HepG2 (cell line): Measurements from ENCODE around the gene TRA2B. TPM values are rescaled to one million over a fixed set of nuclear protein-coding genes. Genes with fewer than 3 reads are reported as not detected.

ENCODE experiments used
- BCLAF1 ChIP-seq: fragments of 450-650 bp; IDR thresholded peaks from 2 replicates; pipeline ENCODE4 v1.6.1; 2017; ENCODE audit warnings: mild to moderate bottlenecking
- CENPBD1 ChIP-seq: sonication (generic); formaldehyde crosslinking; IDR thresholded peaks from 2 replicates; pipeline ENCODE4 v1.8.0; 2022; ENCODE audit warnings: missing genetic modification reagents, low read depth, mild to moderate bottlenecking, borderline replicate concordance
- HMGXB3 ChIP-seq: sonication (generic); formaldehyde crosslinking; IDR thresholded peaks from 2 replicates; pipeline ENCODE4 v1.4.0; 2020; ENCODE audit warnings: missing genetic modification reagents, borderline replicate concordance
- KDM4B ChIP-seq: sonication (generic); formaldehyde crosslinking; IDR thresholded peaks from 2 replicates; pipeline ENCODE4 v1.4.0; 2020; ENCODE audit warnings: missing genetic modification reagents
- KLF9 ChIP-seq: IDR thresholded peaks from 2 replicates; pipeline ENCODE4 v1.6.1; 2016; ENCODE audit warnings: low read depth
- MTERF4 ChIP-seq: sonication (generic); formaldehyde crosslinking; IDR thresholded peaks from 2 replicates; pipeline ENCODE4 v1.8.0; 2023; ENCODE audit warnings: mild to moderate bottlenecking, missing genetic modification reagents
- ZNF318 ChIP-seq: sonication (generic); formaldehyde crosslinking; IDR thresholded peaks from 2 replicates; pipeline ENCODE4 v1.4.0; 2020; ENCODE audit warnings: mild to moderate bottlenecking, missing genetic modification reagents
- ZNF484 ChIP-seq: sonication (generic); formaldehyde crosslinking; IDR thresholded peaks from 2 replicates; pipeline ENCODE4 v1.5.1; 2020; ENCODE audit warnings: mild to moderate bottlenecking, low read depth, missing genetic modification reagents, borderline replicate concordance
- ZNF547 ChIP-seq: sonication (generic); formaldehyde crosslinking; IDR thresholded peaks from 2 replicates; pipeline ENCODE4 v1.5.1; 2020; ENCODE audit warnings: mild to moderate bottlenecking, missing genetic modification reagents
- ZNF564 ChIP-seq: sonication (generic); formaldehyde crosslinking; IDR thresholded peaks from 2 replicates; pipeline ENCODE4 v1.8.1; 2023; ENCODE audit warnings: mild to moderate bottlenecking, missing genetic modification reagents
- ZSCAN25 ChIP-seq: sonication (generic); formaldehyde crosslinking; IDR thresholded peaks from 2 replicates; pipeline ENCODE4 v1.8.0; 2022; ENCODE audit warnings: mild to moderate bottlenecking, missing genetic modification reagents
- polyA plus RNA-seq, 8 experiments: library from polyadenylated mRNA; depleted of rRNA in 3 of 8; stranded (reverse) in 7 of 8; unstranded in 1 of 8; fragments of >200 nt; fragmentation: Illumina TruSeq in 4 of 8; extraction: Trizol in 4 of 8; gene quantifications; 2 replicates each; pipeline versions ENCODE4 v1.2.1 to v1.2.3, GENCODE V29; 2011 to 2016; ENCODE audit warnings: low read depth in 4 of 8, missing spikeins in 1 of 8, mixed read lengths in 1 of 8; ENCODE audit not compliant: insufficient read depth in 1 of 8
- total RNA-seq, 5 experiments: library from RNA; depleted of rRNA; stranded (reverse); fragments of >200 nt; fragmentation: Illumina TruSeq; extraction: Trizol; gene quantifications; 2 replicates each; pipeline ENCODE4 v1.2.3, GENCODE V29; 2016; ENCODE audit warnings: low read depth in 1 of 5

The TRA2B gene
- total and polyA plus RNA-seq, 2 of the 13 experiments (the other 11 are each of a cell fraction or from before 2014, with no cell fraction given): 105 to 241 TPM

- TF ChIP-seq BCLAF1: no peak
- TF ChIP-seq KLF9 (CRISPR knock-in tag): no peak
- peak; percentile 42; the same call in 1 of the 2 replicates for TF ChIP-seq ZSCAN25 (CRISPR knock-in tag)
- TF ChIP-seq MTERF4 (CRISPR knock-in tag): no peak
- TF ChIP-seq CENPBD1 (CRISPR knock-in tag): no peak
- no peak for TF ChIP-seq HMGXB3
- no peak for TF ChIP-seq ZNF564 (CRISPR knock-in tag)
- no peak for TF ChIP-seq ZNF318 (CRISPR knock-in tag)
- TF ChIP-seq KDM4B (CRISPR knock-in tag): no peak
- TF ChIP-seq ZNF547 (CRISPR knock-in tag): no peak
- TF ChIP-seq ZNF484 (CRISPR knock-in tag): no peak
Observed at GRCh38 chr3:185960522-185961288, 22.9 kb upstream of the TRA2B start (continued).
